DMS153 (cell line): ENCODE measurements around the gene SORBS1.

Experiments
- DNase-seq: peaks from one replicate; lab custom pipeline; 2025; lab: John Stamatoyannopoulos, UW

Gene SORBS1

GRCh38 chr10:95343573-95343972 is 217.6 kb downstream of the SORBS1 start:
- no peak for DNase-seq

GRCh38 chr10:95341716-95342130 is 219.4 kb downstream of the SORBS1 start:
- DNase-seq: no peak

GRCh38 chr10:95339863-95340262 is 221.3 kb downstream of the SORBS1 start:
- DNase-seq: no peak

- DNase-seq: no peak
Observed at GRCh38 chr10:95337423-95338160, 223.6 kb downstream of the SORBS1 start.

- no peak for DNase-seq
Observed at GRCh38 chr10:95336702-95337101, 224.5 kb downstream of the SORBS1 start.

- DNase-seq: no peak
Observed at GRCh38 chr10:95335933-95336699, 225.1 kb downstream of the SORBS1 start.

- no peak for DNase-seq
Observed at GRCh38 chr10:95334805-95335144, 226.4 kb downstream of the SORBS1 start.

- DNase-seq: no peak
Observed at GRCh38 chr10:95333997-95334804, 227.0 kb downstream of the SORBS1 start.

GRCh38 chr10:95332666-95333249 is 228.4 kb downstream of the SORBS1 start:
- no peak for DNase-seq

GRCh38 chr10:95331596-95332130 is 229.5 kb downstream of the SORBS1 start:
- no peak for DNase-seq

GRCh38 chr10:95330966-95331453 is 230.2 kb downstream of the SORBS1 start:
- no peak for DNase-seq

- DNase-seq: no peak
Observed at GRCh38 chr10:95329296-95329695, 231.9 kb downstream of the SORBS1 start.

GRCh38 chr10:95328013-95328412 is 233.2 kb downstream of the SORBS1 start:
- DNase-seq: no peak

- DNase-seq: peak; percentile 82
Observed at GRCh38 chr10:95327367-95327766, 233.8 kb downstream of the SORBS1 start.

- no peak for DNase-seq
Observed at GRCh38 chr10:95326396-95326795, 234.8 kb downstream of the SORBS1 start.

GRCh38 chr10:95325863-95326262 is 235.3 kb downstream of the SORBS1 start:
- no peak for DNase-seq

GRCh38 chr10:95324436-95325268 is 236.5 kb downstream of the SORBS1 start:
- no peak for DNase-seq

GRCh38 chr10:95321554-95322301 is 239.4 kb downstream of the SORBS1 start:
- DNase-seq: no peak

- DNase-seq: no peak
Observed at GRCh38 chr10:95319239-95319638, 241.9 kb downstream of the SORBS1 start.

- no peak for DNase-seq
Observed at GRCh38 chr10:95315509-95315908, 245.7 kb downstream of the SORBS1 start.
